Measurements from ENCODE around the gene STRAP. TPM values are rescaled to one million over a fixed set of nuclear protein-coding genes. Genes with fewer than 3 reads are reported as not detected.

Gene STRAP
- total and polyA plus RNA-seq, 2 experiments from 2014 or later, result 229 to 403 TPM

- peak; percentile 48; the same call in 2 of the 3 replicates for ATAC-seq
- H3K27ac Mint-ChIP-seq, result peak overlapping the region; percentile 59
- H3F3A ChIP-seq (replicated peaks; ENCODE audit: low read depth), result no peaks in the 10 kb centered on the region
Measured at GRCh38 chr12:15931590-15932053, 49.4 kb downstream of the STRAP start.

GRCh38 chr12:15932327-15932726 lies 50.1 kb downstream of the STRAP start:
- Mint-ChIP-seq H3K27me3 (ENCODE audit: insufficient read depth, low read depth, poor library complexity) (peaks cover 1% of the 10 kb centered on the region), H3K4me1 (peaks cover 36% of the 10 kb centered on the region), H3K4me3 (no peak overlapping the region), H3K27ac (no peak overlapping the region), H3K9me3 (no peaks in the 10 kb centered on the region), H3K36me3 (ENCODE audit: low read depth) (no peaks in the 10 kb centered on the region; the same call in 2 of the 3 replicates)
- Histone ChIP-seq H3K4me3 (no peak overlapping the region), H3F3A (replicated peaks; ENCODE audit: low read depth) (no peaks in the 10 kb centered on the region), H3K9me2 (ENCODE audit: insufficient read depth) (no peaks in the 10 kb centered on the region), H3K4me2 (no peak overlapping the region), H3K36me3 (ENCODE audit: insufficient read depth) (no peaks in the 10 kb centered on the region), H3K27ac (ENCODE audit: low read depth) (no peak overlapping the region), H4K20me1 (replicated peaks; ENCODE audit: insufficient read depth) (no peaks in the 10 kb centered on the region), H2AFZ (no peak overlapping the region), H3K27me3 (ENCODE audit: insufficient read depth) (no peaks in the 10 kb centered on the region), H3K79me2 (replicated peaks; ENCODE audit: insufficient read depth) (no peaks in the 10 kb centered on the region), H3K4me1 (ENCODE audit: insufficient read depth) (peaks cover 15% of the 10 kb centered on the region)
- ATAC-seq (no peak), DNase-seq (ENCODE audit: low spot score) (no peak)
- TF ChIP-seq ETS1 (IDR thresholded peaks at IDR 0.05), result no peak
- no peak for TF ChIP-seq POLR2AphosphoS5 (IDR thresholded peaks at IDR 0.05; ENCODE audit: low read depth)
- TF ChIP-seq REST (IDR thresholded peaks at IDR 0.05; ENCODE audit: unreplicated experiment), result no peak
- TF ChIP-seq JUNB (IDR thresholded peaks at IDR 0.05; ENCODE audit: unreplicated experiment), result no peak
- TF ChIP-seq ZNF114 (CRISPR knock-in tag; IDR thresholded peaks at IDR 0.05), result no peak
- TF ChIP-seq EZH2 (IDR thresholded peaks at IDR 0.05; ENCODE audit: low read depth, unreplicated experiment), result no peak

More at GRCh38 chr12:15931590-15932053, 49.4 kb downstream of the STRAP start:
- no peak overlapping the region for H2AFZ ChIP-seq
- H3K4me1 ChIP-seq (ENCODE audit: insufficient read depth), result peaks cover 15% of the 10 kb centered on the region
- H3K36me3 ChIP-seq (ENCODE audit: insufficient read depth), result no peaks in the 10 kb centered on the region
- Mint-ChIP-seq H3K27me3 (ENCODE audit: insufficient read depth, low read depth, poor library complexity) (peaks cover under 1% of the 10 kb centered on the region), H3K36me3 (ENCODE audit: low read depth) (no peaks in the 10 kb centered on the region; the same call in 2 of the 3 replicates), H3K9me3 (no peaks in the 10 kb centered on the region), H3K4me3 (no peak overlapping the region), H3K4me1 (peaks cover 36% of the 10 kb centered on the region)
- H4K20me1 ChIP-seq (replicated peaks; ENCODE audit: insufficient read depth), result no peaks in the 10 kb centered on the region
- H3K27me3 ChIP-seq (ENCODE audit: insufficient read depth), result no peaks in the 10 kb centered on the region
- TF ChIP-seq ZNF331 (CRISPR knock-in tag; IDR thresholded peaks at IDR 0.05; ENCODE audit: low read depth), result no peak
- peak; percentile 36 to 47; a peak in 3 of 4 replicates for TF ChIP-seq CTCF (conservative IDR thresholded peaks at IDR 0.05; ENCODE audit: low read depth in 2 of 2)
- no peak for TF ChIP-seq JUNB (IDR thresholded peaks at IDR 0.05; ENCODE audit: unreplicated experiment)
- H3K4me2 ChIP-seq, result no peak overlapping the region
- DNase-seq (ENCODE audit: low spot score), result peak; percentile 31
- no peak overlapping the region for H3K4me3 ChIP-seq
- H3K79me2 ChIP-seq (replicated peaks; ENCODE audit: insufficient read depth), result no peaks in the 10 kb centered on the region
- H3K27ac ChIP-seq (ENCODE audit: low read depth), result no peak overlapping the region
- no peaks in the 10 kb centered on the region for H3K9me2 ChIP-seq (ENCODE audit: insufficient read depth)
